ENCODE measurements around the gene FAM76B. TPM values are rescaled to one million over a fixed set of nuclear protein-coding genes. Genes with fewer than 3 reads are reported as not detected.
A peak's percentile ranks its signal among the peaks of the same experiment; 100 is the strongest.

FAM76B gene
- total and polyA plus RNA-seq, 2 experiments from 2014 or later, result 13.4 to 29.1 TPM

DNA sequence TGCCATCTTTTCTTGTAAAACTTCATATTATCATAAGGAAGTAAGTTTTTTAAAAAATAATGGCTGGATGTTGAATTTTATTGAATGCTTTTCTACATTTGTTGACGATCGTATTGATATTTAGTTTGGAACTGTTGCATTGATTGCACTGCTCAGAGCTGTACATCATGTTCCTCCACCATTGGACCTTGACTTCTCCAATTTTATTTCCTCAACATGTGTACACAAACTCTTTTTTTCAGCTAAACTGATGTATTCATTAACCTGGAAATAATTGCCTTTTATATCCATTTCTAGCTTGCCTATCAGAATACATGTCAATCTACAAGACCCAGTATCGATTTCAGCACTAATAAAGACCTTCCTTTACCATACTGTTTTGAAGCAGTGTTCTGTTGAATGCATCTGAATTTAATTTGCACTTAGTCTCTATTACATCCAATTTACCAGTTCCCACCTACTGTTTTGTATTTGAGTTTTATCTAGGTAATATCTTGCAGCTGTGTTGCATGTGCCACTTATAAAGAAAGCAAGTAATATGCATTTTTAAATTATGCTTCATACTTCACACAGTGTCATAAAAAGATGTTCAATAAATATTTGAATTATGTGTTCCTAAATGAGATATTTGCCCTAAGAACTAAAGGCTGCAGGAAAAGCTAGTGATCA is 6.2 kb upstream of the FAM76B start:
- H3K27ac ChIP-seq, result no peak overlapping the region
- no peak for DNase-seq (ENCODE audit: low read depth in 1 of 2, low spot score in 1 of 2)
- no peak overlapping the region for H3K4me3 ChIP-seq
- H3K4me1 ChIP-seq (ENCODE audit: low read depth), result peaks cover 9% of the 10 kb centered on the region
- H3K27me3 ChIP-seq, result no peaks in the 10 kb centered on the region
- no peaks in the 10 kb centered on the region for H3K9me3 ChIP-seq (ENCODE audit: low read depth)
- TF ChIP-seq, protein P1, sequence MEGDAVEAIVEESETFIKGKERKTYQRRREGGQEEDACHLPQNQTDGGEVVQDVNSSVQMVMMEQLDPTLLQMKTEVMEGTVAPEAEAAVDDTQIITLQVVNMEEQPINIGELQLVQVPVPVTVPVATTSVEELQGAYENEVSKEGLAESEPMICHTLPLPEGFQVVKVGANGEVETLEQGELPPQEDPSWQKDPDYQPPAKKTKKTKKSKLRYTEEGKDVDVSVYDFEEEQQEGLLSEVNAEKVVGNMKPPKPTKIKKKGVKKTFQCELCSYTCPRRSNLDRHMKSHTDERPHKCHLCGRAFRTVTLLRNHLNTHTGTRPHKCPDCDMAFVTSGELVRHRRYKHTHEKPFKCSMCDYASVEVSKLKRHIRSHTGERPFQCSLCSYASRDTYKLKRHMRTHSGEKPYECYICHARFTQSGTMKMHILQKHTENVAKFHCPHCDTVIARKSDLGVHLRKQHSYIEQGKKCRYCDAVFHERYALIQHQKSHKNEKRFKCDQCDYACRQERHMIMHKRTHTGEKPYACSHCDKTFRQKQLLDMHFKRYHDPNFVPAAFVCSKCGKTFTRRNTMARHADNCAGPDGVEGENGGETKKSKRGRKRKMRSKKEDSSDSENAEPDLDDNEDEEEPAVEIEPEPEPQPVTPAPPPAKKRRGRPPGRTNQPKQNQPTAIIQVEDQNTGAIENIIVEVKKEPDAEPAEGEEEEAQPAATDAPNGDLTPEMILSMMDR (IDR thresholded peaks at IDR 0.05; ENCODE audit: low read depth, low read length), result no peak
- peaks cover 6% of the 10 kb centered on the region for H3K36me3 ChIP-seq

DNA sequence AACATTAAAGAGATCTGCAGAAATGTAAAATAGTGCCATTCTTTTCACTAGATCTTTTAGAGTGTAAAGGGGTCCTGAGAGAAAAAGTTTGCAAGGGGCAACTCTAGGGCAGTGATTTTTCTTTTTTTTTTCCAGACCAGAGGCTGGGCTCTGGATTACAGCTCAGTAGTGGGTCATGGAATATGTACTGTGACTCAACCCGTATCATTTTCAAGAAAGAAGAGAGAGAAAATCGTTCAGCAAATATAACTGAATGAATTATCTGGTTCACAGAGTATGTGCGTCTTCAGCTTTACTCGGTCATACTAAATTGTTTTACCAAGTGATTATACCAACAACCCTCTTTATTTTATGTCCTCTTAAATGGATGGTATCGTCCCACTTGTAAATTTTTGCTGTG is 4.5 kb upstream of the FAM76B start:
- no peak overlapping the region for H3K4me3 ChIP-seq
- TF ChIP-seq, protein P1 (IDR thresholded peaks at IDR 0.05; ENCODE audit: low read depth, low read length), result no peak
- H3K36me3 ChIP-seq, result peaks cover under 1% of the 10 kb centered on the region

DNA sequence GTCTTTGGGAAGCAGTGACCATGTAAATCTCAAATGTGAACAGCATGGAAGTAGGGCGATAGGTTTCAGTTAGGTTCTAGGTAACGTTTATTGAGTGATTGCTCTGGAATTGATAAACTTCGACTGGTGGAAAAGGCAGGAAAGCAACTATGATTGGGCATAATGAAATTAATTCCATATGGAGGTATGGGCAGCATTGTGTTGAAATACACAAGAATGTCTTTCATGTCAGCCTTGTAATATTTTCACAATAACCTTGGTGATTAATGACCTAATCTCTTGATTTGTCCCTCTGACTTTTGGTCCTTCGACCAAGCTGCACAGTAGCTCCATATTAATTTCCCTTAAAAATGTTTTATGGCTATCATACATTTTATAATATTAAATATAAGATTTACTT is 3.5 kb upstream of the FAM76B start:
- Histone ChIP-seq H3K9me3 (ENCODE audit: low read depth) (no peaks in the 10 kb centered on the region), H3K36me3 (no peaks in the 10 kb centered on the region), H3K4me1 (ENCODE audit: low read depth) (peaks cover 14% of the 10 kb centered on the region), H3K27ac (no peak overlapping the region), H3K27me3 (no peaks in the 10 kb centered on the region), H3K4me3 (no peak overlapping the region)
- TF ChIP-seq, protein P1 (IDR thresholded peaks at IDR 0.05; ENCODE audit: low read depth, low read length), result no peak
- peak in 1 of 2 donors; percentile 6 for DNase-seq (ENCODE audit: low read depth in 1 of 2, low spot score in 1 of 2)

More for the DNA sequence above, 4.5 kb upstream of the FAM76B start:
- Histone ChIP-seq H3K4me1 (ENCODE audit: low read depth) (peaks cover 9% of the 10 kb centered on the region), H3K9me3 (ENCODE audit: low read depth) (no peaks in the 10 kb centered on the region), H3K27me3 (no peaks in the 10 kb centered on the region), H3K27ac (no peak overlapping the region)
- DNase-seq (ENCODE audit: low read depth in 1 of 2, low spot score in 1 of 2), result no peak

DNA sequence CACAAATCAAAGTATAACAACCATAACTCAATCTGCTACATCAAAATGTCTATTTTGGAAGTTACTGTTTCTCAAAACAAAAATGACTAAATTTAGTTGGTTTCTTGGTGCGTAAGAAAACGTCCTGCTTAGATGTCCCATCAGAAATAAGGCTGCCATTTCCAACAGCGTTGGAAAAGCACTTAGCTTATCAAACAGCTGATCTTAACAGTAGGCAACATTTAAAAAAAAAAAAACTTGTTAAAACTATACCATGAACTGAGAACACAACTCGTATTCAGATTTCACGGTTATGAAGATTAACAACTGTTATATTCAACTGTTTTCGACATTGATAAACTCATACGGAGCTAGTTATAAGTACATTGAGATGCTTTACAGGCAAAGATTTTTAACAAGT is 3.1 kb upstream of the FAM76B start:
- peaks cover 15% of the 10 kb centered on the region for H3K4me1 ChIP-seq (ENCODE audit: low read depth)
- H3K9me3 ChIP-seq (ENCODE audit: low read depth), result no peaks in the 10 kb centered on the region
- H3K27me3 ChIP-seq, result no peaks in the 10 kb centered on the region
- no peak overlapping the region for H3K4me3 ChIP-seq
- no peak overlapping the region for H3K27ac ChIP-seq
- DNase-seq (ENCODE audit: low read depth in 1 of 2, low spot score in 1 of 2), result no peak
- TF ChIP-seq, protein P1 (IDR thresholded peaks at IDR 0.05; ENCODE audit: low read depth, low read length), result no peak
- no peaks in the 10 kb centered on the region for H3K36me3 ChIP-seq

DNA sequence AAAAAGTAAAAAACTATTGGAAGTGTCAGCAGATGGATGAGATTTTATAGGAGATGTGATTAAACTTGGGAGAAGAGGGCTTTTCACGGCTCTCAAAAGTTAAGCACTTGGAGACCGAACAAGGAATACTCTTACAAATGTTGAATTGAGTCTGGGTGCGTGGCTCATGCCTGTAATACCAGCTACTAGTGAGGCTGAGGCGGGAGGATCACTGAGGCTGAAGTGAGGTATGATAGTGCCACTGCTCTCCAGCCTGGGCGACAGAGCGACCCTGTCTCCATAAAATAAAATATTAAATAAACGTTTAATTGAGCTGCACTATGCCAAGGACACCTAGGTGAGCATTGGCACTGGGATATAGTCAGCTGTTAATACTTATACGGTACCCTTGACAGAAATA is 2.6 kb upstream of the FAM76B start:
- Histone ChIP-seq H3K9me3 (ENCODE audit: low read depth) (no peaks in the 10 kb centered on the region), H3K36me3 (no peaks in the 10 kb centered on the region), H3K4me3 (peak overlapping the region; percentile 92), H3K27me3 (no peaks in the 10 kb centered on the region), H3K27ac (no peak overlapping the region), H3K4me1 (ENCODE audit: low read depth) (peaks cover 15% of the 10 kb centered on the region)
- no peak for DNase-seq (ENCODE audit: low read depth in 1 of 2, low spot score in 1 of 2)
- TF ChIP-seq, protein P1 (IDR thresholded peaks at IDR 0.05; ENCODE audit: low read depth, low read length), result no peak
